GM12874 (cell line): ENCODE measurements around the gene C11orf86.

Experiments
- TF ChIP-seq, protein P1 (sequence below): IDR thresholded peaks from 2 replicates; pipeline ENCODE4 v1.5.1; 2011; ENCODE audit warnings: low read depth, mild to moderate bottlenecking, control low read depth, low read length, moderate library complexity; ENCODE audit not compliant: insufficient read depth

C11orf86 gene

GRCh38 chr11:67015048-67015447, 39.9 kb downstream of the C11orf86 start:
- TF ChIP-seq, protein P1, sequence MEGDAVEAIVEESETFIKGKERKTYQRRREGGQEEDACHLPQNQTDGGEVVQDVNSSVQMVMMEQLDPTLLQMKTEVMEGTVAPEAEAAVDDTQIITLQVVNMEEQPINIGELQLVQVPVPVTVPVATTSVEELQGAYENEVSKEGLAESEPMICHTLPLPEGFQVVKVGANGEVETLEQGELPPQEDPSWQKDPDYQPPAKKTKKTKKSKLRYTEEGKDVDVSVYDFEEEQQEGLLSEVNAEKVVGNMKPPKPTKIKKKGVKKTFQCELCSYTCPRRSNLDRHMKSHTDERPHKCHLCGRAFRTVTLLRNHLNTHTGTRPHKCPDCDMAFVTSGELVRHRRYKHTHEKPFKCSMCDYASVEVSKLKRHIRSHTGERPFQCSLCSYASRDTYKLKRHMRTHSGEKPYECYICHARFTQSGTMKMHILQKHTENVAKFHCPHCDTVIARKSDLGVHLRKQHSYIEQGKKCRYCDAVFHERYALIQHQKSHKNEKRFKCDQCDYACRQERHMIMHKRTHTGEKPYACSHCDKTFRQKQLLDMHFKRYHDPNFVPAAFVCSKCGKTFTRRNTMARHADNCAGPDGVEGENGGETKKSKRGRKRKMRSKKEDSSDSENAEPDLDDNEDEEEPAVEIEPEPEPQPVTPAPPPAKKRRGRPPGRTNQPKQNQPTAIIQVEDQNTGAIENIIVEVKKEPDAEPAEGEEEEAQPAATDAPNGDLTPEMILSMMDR, result no peak

DNA sequence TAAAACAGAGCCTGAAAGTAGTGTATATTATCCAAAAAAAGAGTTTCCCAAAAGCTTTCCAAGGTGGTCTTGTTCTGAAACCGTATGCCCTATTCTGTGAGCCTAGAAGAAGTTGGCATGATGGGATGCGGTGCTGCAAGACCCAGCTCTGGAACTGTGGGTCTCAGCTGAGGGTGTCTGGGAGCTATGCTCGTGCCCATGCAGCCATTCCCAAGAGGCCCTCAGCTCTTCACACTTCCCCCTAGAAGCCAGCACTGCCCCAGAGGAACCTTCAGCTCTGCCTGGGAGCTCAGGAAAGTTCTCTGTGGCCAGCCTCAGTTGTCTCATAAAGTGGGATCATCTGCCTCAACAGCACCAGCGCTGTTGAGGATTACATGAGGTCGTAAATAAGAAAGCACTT, 41.4 kb downstream of the C11orf86 start:
- TF ChIP-seq, protein P1, result no peak

- TF ChIP-seq, protein P1, result no peak
These were observed 45.8 kb downstream of the C11orf86 start for GRCh38 chr11:67020949-67021348.

DNA sequence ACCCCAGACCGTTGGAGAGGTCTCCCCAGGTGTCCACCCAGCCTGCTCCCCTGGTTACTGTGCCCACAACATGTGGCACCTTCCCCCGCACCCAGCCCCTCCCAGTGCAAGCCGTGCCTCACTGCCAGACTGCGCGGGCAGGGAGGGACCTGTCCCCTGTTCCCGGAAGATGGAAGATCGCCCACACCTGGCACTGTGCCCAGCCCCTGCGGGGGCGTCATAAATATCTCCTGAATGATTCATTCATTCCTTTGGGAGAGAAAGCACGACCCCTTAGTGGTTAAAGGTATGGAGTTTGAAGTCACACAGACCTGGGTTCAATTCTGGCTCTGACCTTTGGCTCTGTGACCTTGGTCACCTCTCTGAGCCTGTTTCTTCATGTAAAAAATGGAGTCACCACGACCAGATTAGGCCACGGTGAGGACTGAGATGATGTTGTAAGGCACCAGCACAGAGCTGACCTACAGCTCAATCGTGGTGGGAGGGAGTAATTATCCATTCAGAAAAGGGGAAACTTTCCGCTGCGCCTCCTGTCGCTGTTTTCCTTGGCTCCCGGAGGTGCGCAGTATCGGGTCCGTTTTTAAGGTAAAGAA, 47.3 kb downstream of the C11orf86 start:
- TF ChIP-seq, protein P1, result no peak

- TF ChIP-seq, protein P1, result no peak
These were observed 48.2 kb downstream of the C11orf86 start, which contains the start of gene SYT12 for GRCh38 chr11:67022961-67023956. TSS of gene SYT12 (plus strand) at chr11:67023134. CDS start at chr11:67030145, 7,011 bp downstream.

DNA sequence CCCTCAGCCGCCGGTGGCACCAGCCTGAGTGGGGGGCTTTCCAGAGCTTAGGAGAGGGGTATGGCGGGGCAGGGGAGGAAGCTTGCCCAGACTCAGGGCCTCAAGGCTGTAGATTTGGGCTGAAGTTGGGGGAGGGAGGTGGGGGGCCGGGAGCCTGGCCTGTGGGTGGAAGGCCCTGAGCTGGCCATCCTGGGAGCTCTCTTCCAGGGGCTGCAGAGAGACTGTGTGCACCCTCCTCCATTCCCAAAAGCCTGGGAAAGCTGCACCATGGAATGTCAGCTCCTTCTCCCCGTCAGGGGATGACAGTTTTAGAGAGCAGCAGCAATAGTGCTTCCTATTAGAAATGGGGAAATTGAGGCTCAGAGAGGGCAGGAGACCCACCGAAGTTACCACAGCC, 48.9 kb downstream of the C11orf86 start:
- TF ChIP-seq, protein P1, result no peak

DNA sequence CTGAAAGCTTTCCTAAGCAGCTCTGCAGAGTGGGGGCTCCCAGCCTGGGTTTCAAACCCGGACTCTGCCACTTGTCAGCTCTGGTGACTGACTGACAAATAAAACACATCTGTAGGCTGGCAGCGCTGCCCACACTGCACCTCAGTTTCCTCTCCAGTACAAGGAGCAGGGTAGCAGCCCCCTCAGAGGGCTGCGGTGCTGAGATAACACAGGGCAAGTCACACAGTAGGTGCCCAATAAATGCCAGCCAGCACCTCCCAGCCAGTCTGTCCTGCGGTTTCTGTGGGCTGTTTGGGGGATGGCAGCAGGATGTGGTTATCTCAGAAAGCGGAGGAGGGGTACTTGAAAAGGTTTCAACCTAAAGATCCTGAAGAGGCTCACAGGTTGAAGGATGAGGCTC, 49.3 kb downstream of the C11orf86 start:
- TF ChIP-seq, protein P1, result no peak
